ENCODE measurements around the gene HABP2.

The HABP2 gene

GRCh38 chr10:113585949-113586348 lies 33.1 kb downstream of the HABP2 start:
- DNase-seq = no peak
- in situ Hi-C loops (cut with MboI; ENCODE audit: low pct_unique_long_range_greater_than_20kb, low sequenced_read_pairs) = no loop called here

- no peak for DNase-seq
- in situ Hi-C loops (cut with MboI; ENCODE audit: low pct_unique_long_range_greater_than_20kb, low sequenced_read_pairs) = no loop called here
Measured at GRCh38 chr10:113589201-113589770, 36.4 kb downstream of the HABP2 start.

GRCh38 chr10:113590581-113590980 lies 37.7 kb downstream of the HABP2 start:
- no peak for DNase-seq
- in situ Hi-C loops (cut with MboI; ENCODE audit: low pct_unique_long_range_greater_than_20kb, low sequenced_read_pairs) = no loop called here

GRCh38 chr10:113592380-113592779 lies 39.5 kb downstream of the HABP2 start:
- in situ Hi-C loops (cut with MboI; ENCODE audit: low pct_unique_long_range_greater_than_20kb, low sequenced_read_pairs) = no loop called here
- DNase-seq = no peak

- in situ Hi-C loops (cut with MboI; ENCODE audit: low pct_unique_long_range_greater_than_20kb, low sequenced_read_pairs) = no loop called here
- no peak for DNase-seq
Measured at GRCh38 chr10:113594652-113595051, 41.8 kb downstream of the HABP2 start.

- in situ Hi-C loops (cut with MboI; ENCODE audit: low pct_unique_long_range_greater_than_20kb, low sequenced_read_pairs) = no loop called here
Measured at GRCh38 chr10:113600569-113600968, 47.7 kb downstream of the HABP2 start.

GRCh38 chr10:113603057-113603777 lies 50.4 kb downstream of the HABP2 start:
- no peak for DNase-seq
- in situ Hi-C loops (cut with MboI; ENCODE audit: low pct_unique_long_range_greater_than_20kb, low sequenced_read_pairs) = no loop called here

More at GRCh38 chr10:113600569-113600968, 47.7 kb downstream of the HABP2 start:
- DNase-seq = no peak

- DNase-seq = no peak
- in situ Hi-C loops (cut with MboI; ENCODE audit: low pct_unique_long_range_greater_than_20kb, low sequenced_read_pairs) = no loop called here
Measured at GRCh38 chr10:113604572-113604971, 51.7 kb downstream of the HABP2 start.

GRCh38 chr10:113605268-113605978 lies 52.6 kb downstream of the HABP2 start:
- in situ Hi-C loops (cut with MboI; ENCODE audit: low pct_unique_long_range_greater_than_20kb, low sequenced_read_pairs) = no loop called here
- DNase-seq = no peak

- in situ Hi-C loops (cut with MboI; ENCODE audit: low pct_unique_long_range_greater_than_20kb, low sequenced_read_pairs) = no loop called here
- DNase-seq = no peak
Measured at GRCh38 chr10:113609704-113610108, 56.9 kb downstream of the HABP2 start.

GRCh38 chr10:113610631-113611601 lies 58.1 kb downstream of the HABP2 start:
- in situ Hi-C loops (cut with MboI; ENCODE audit: low pct_unique_long_range_greater_than_20kb, low sequenced_read_pairs) = no loop called here

GRCh38 chr10:113612154-113612553 lies 59.3 kb downstream of the HABP2 start:
- in situ Hi-C loops (cut with MboI; ENCODE audit: low pct_unique_long_range_greater_than_20kb, low sequenced_read_pairs) = no loop called here
- DNase-seq = no peak

More at GRCh38 chr10:113610631-113611601, 58.1 kb downstream of the HABP2 start:
- no peak for DNase-seq

- in situ Hi-C loops (cut with MboI; ENCODE audit: low pct_unique_long_range_greater_than_20kb, low sequenced_read_pairs) = no loop called here
- DNase-seq = no peak
Measured at GRCh38 chr10:113613427-113613826, 60.6 kb downstream of the HABP2 start.

- in situ Hi-C loops (cut with MboI; ENCODE audit: low pct_unique_long_range_greater_than_20kb, low sequenced_read_pairs) = no loop called here
- no peak for DNase-seq
Measured at GRCh38 chr10:113613977-113614690, 61.3 kb downstream of the HABP2 start.

GRCh38 chr10:113616244-113617074 lies 63.6 kb downstream of the HABP2 start:
- DNase-seq = no peak
- in situ Hi-C loops (cut with MboI; ENCODE audit: low pct_unique_long_range_greater_than_20kb, low sequenced_read_pairs) = no loop called here

- in situ Hi-C loops (cut with MboI; ENCODE audit: low pct_unique_long_range_greater_than_20kb, low sequenced_read_pairs) = no loop called here
- DNase-seq = no peak
Measured at GRCh38 chr10:113617086-113617485, 64.2 kb downstream of the HABP2 start.

- in situ Hi-C loops (cut with MboI; ENCODE audit: low pct_unique_long_range_greater_than_20kb, low sequenced_read_pairs) = no loop called here
- no peak for DNase-seq
Measured at GRCh38 chr10:113618338-113618737, 65.5 kb downstream of the HABP2 start.

GRCh38 chr10:113619401-113619800 lies 66.5 kb downstream of the HABP2 start:
- in situ Hi-C loops (cut with MboI; ENCODE audit: low pct_unique_long_range_greater_than_20kb, low sequenced_read_pairs) = no loop called here

More at GRCh38 chr10:113619401-113619800, 66.5 kb downstream of the HABP2 start:
- DNase-seq = no peak
